ENCODE measurements around the gene RAB6B.

RAB6B gene

DNA sequence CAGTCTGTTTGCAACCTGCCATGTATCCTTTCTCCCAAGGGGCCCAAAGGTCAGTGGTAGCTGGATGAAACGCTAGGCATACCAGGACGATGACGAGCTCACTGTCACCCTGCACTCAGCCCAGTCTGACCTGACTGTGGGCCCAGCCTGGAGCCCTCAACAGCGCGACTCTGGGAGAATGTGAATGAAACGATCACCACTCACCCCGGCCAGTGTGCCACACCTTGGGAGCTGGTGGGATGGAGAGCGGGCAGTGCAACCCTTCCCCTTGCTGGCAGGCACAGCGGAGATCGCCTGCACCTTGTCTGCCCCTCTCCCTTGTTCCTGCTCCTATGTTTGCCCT, 62.9 kb downstream of the RAB6B start:
- no peak for DNase-seq (ENCODE audit: low read depth, low spot score)
- in situ Hi-C loops (cut with HindIII; ENCODE audit: low sequenced_read_pairs) = no loop called here
- no peak overlapping the region for H3K4me3 ChIP-seq (ENCODE audit: low read depth, low read length)
- TF ChIP-seq, protein P1, sequence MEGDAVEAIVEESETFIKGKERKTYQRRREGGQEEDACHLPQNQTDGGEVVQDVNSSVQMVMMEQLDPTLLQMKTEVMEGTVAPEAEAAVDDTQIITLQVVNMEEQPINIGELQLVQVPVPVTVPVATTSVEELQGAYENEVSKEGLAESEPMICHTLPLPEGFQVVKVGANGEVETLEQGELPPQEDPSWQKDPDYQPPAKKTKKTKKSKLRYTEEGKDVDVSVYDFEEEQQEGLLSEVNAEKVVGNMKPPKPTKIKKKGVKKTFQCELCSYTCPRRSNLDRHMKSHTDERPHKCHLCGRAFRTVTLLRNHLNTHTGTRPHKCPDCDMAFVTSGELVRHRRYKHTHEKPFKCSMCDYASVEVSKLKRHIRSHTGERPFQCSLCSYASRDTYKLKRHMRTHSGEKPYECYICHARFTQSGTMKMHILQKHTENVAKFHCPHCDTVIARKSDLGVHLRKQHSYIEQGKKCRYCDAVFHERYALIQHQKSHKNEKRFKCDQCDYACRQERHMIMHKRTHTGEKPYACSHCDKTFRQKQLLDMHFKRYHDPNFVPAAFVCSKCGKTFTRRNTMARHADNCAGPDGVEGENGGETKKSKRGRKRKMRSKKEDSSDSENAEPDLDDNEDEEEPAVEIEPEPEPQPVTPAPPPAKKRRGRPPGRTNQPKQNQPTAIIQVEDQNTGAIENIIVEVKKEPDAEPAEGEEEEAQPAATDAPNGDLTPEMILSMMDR (IDR thresholded peaks at IDR 0.05; ENCODE audit: low read depth, low read length) = no peak

DNA sequence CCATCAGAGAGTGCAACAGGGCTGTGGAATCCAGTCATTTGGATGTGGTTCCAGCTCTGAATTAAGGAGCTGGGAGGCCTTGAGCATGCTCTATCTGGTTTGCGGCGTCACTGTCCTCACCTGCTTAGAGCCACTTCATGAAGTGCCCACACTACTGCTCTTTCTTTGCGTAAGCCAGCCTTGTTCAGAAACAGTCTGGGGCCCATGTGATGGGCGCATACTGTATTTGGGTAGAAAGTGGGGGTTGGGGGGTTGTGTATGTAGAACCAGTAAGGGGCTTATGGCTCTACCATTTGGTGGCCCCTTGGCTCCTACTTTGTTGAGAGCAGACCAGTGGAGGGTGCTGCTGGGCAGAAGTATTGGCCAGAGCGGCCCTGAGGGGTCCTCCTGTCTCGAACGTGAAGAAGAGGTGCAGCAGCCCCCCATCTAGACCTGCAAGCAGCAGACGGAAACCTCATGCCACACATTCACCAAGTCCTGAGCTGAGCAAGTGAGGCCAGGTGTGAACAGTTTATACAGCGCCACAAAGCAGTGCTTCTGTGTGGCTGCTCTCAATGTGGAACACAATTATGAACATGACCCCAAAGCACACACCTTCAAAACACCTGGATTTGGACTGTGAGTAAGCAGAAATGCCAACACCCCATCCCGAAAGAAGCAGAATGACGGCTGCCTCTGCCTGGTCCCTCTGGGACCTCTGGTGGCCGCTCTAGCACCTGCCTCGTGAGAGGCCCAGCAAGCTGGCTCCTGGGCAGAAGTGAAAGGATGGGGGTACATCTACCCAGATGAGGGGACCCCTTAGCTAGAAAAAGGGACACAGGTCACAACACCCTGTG, 63.5 kb downstream of the RAB6B start:
- no peak for DNase-seq (ENCODE audit: low read depth, low spot score)
- no peak overlapping the region for H3K4me3 ChIP-seq (ENCODE audit: low read depth, low read length)
- in situ Hi-C loops (cut with HindIII; ENCODE audit: low sequenced_read_pairs) = no loop called here
- TF ChIP-seq, protein P1 (IDR thresholded peaks at IDR 0.05; ENCODE audit: low read depth, low read length) = no peak

DNA sequence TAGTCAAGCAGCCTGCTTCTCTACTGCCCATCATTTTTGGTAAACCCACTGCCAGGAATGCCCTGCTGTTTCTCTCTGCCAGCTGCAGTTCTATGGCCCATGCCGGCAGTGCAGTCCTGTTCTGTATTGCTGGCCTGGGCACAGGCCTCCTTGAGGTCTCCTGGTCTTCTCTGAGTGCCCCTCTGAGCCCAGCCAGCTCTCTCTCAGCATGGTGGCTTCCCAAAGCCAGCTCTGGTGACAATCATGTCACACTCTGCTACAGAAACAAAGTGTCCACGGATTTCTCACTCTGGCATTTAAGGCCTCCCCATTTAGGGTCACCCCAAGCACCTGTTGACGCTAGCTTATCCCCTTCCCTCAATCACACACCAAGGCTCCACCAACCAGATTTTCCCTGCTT, 65.6 kb downstream of the RAB6B start:
- H3K4me3 ChIP-seq (ENCODE audit: low read depth, low read length) = no peak overlapping the region
- in situ Hi-C loops (cut with HindIII; ENCODE audit: low sequenced_read_pairs) = no loop called here
- no peak for DNase-seq (ENCODE audit: low read depth, low spot score)
- TF ChIP-seq, protein P1 (IDR thresholded peaks at IDR 0.05; ENCODE audit: low read depth, low read length) = no peak

DNA sequence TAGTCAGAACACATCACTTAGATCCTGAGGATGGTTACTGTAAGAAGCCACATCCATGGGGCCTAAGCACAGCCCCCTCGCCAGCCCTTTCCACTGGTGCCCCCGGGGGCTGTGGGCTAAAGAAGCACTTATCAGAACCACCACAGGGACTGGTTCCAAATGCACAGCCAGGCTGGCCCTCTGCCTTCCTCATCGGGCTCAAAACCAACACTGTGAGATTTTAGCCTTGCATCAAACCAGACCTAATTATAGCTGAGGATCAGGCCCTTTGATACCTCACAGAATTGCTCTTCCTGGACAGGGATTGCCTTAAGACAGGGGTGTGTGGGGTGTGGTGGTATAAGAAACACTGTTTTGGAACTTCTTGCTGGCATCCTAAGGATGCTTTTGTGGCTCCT, 66.4 kb downstream of the RAB6B start:
- no peak for DNase-seq (ENCODE audit: low read depth, low spot score)
- TF ChIP-seq, protein P1 (IDR thresholded peaks at IDR 0.05; ENCODE audit: low read depth, low read length) = no peak
- H3K4me3 ChIP-seq (ENCODE audit: low read depth, low read length) = no peak overlapping the region
- in situ Hi-C loops (cut with HindIII; ENCODE audit: low sequenced_read_pairs) = no loop called here

DNA sequence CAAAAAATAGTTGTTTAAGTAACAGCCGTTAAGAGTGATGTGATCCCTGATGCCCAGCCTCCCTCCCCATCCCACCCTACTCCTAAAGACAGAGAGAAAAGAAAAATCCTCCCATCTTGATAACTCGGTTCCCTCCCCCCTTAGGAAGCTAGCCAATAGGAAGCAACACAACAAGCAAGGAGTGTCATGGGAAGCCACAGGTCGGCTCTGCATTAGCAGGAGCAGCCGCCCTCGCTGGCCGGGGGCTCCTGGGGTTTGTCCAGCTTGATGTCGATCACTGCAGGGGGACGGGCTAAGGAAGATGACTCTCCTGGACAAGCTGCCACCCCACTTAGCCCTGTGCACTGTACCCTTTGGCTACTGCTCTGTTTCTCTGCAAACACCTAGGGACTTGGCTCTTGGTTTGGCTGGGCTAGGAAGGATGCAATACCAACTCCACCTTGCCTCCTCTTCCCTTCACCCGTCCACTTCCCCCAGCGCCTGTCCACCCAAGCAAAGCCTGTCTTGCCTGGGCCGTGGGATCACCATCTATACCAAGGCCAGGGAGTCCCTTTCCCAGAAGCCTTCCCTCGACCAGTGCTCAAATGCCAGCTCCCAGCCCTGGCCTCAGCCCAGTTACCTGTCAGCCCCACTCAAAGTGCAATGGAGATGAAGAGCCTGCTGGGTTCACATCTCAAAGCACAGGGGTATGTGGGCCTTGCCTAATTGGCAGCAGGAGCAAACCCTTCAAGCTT, 66.9 kb downstream of the RAB6B start:
- no peak for DNase-seq (ENCODE audit: low read depth, low spot score)
- in situ Hi-C loops (cut with HindIII; ENCODE audit: low sequenced_read_pairs) = no loop called here
- TF ChIP-seq, protein P1 (IDR thresholded peaks at IDR 0.05; ENCODE audit: low read depth, low read length) = no peak

DNA sequence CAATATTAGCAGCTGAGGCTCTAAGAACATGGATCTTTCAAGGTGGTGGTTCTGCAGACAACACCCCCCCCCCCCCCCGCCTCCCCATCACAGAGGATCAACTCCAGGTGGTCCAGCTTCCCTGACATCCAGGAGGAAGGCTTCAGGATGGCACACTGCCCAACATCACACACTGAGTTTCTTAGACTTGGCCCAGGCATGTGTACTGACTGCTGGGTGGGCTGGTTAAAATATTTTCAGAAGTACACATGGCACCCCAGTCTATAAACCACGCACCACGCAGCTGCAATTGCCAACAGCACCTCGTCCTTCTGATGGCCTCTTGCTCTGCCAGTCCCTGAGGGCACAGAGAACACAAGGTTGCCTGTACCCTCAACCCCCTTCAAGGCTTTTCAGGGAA, 68.0 kb downstream of the RAB6B start:
- DNase-seq (ENCODE audit: low read depth, low spot score) = no peak
- TF ChIP-seq, protein P1 (IDR thresholded peaks at IDR 0.05; ENCODE audit: low read depth, low read length) = no peak
- no peak overlapping the region for H3K4me3 ChIP-seq (ENCODE audit: low read depth, low read length)
- in situ Hi-C loops (cut with HindIII; ENCODE audit: low sequenced_read_pairs) = no loop called here

More for the DNA sequence above, 66.9 kb downstream of the RAB6B start:
- no peak overlapping the region for H3K4me3 ChIP-seq (ENCODE audit: low read depth, low read length)
